Liver (tissue), 9 donors: Measurements from ENCODE around the gene PPP2R5C. TPM values are rescaled to one million over a fixed set of nuclear protein-coding genes. Genes with fewer than 3 reads are reported as not detected.

Source experiments
- DNase-seq: peaks from one replicate; pipeline ENCODE4 v3.0.0-alpha.2; 2017; ENCODE audit warnings: low spot score
- H3K27ac ChIP-seq, 2 donors: one replicate each; pipeline ENCODE4 v1.7.0; 2013; ENCODE audit warnings: inconsistent platforms in 2 of 2, low read length in 2 of 2, control low read depth in 1 of 2, low read depth in 1 of 2, mild to moderate bottlenecking in 1 of 2
- H3K27me3 ChIP-seq, 4 donors: one replicate each; pipeline versions ENCODE4 v1.6.1 to v1.7.0; 2013; ENCODE audit warnings: low read length in 3 of 4, inconsistent platforms in 1 of 4, mild to moderate bottlenecking in 1 of 4, moderate library complexity in 1 of 4; ENCODE audit not compliant: control insufficient read depth in 4 of 4, insufficient read depth in 4 of 4
- H3K36me3 ChIP-seq, 4 donors: one replicate each; pipeline versions ENCODE4 v1.6.1 to v1.7.0; 2013; ENCODE audit warnings: low read length in 3 of 4, mild to moderate bottlenecking in 3 of 4, low read depth in 1 of 4, moderate library complexity in 1 of 4; ENCODE audit not compliant: control insufficient read depth in 4 of 4, insufficient read depth in 3 of 4
- H3K4me1 ChIP-seq, 4 donors: one replicate each; pipeline versions ENCODE4 v1.6.1 to v1.7.0; 2013; ENCODE audit warnings: low read length in 3 of 4, mild to moderate bottlenecking in 3 of 4, moderate library complexity in 1 of 4; ENCODE audit not compliant: control insufficient read depth in 4 of 4, insufficient read depth in 4 of 4
- H3K4me3 ChIP-seq, 3 donors: one replicate each; pipeline versions ENCODE4 v1.6.1 to v1.7.0; 2013; ENCODE audit warnings: low read length in 3 of 3, control low read depth in 1 of 3, low read depth in 1 of 3, mild to moderate bottlenecking in 1 of 3
- H3K9ac ChIP-seq, 2 donors: one replicate each; pipeline ENCODE4 v1.7.0; 2013; ENCODE audit warnings: low read length in 2 of 2, mild to moderate bottlenecking in 2 of 2, moderate library complexity in 2 of 2, control low read depth in 1 of 2, low read depth in 1 of 2
- H3K9me3 ChIP-seq, 4 donors: one replicate each; pipeline versions ENCODE4 v1.6.1 to v1.7.0; 2013; ENCODE audit warnings: low read length in 3 of 4; ENCODE audit not compliant: control insufficient read depth in 4 of 4
- ATF3 ChIP-seq: IDR thresholded peaks from 2 replicates; pipeline ENCODE4 v1.6.1; 2016; ENCODE audit warnings: antibody characterized with exemption
- EGR1 ChIP-seq, 2 donors: IDR thresholded peaks; 2 replicates each; pipeline ENCODE4 v1.6.1; 2016 to 2018; ENCODE audit warnings: antibody characterized with exemption in 2 of 2, low read depth in 2 of 2
- FOXA1 ChIP-seq: IDR thresholded peaks from 2 replicates; pipeline ENCODE4 v1.6.1; 2016; ENCODE audit warnings: antibody characterized with exemption
- FOXA2 ChIP-seq: IDR thresholded peaks from 2 replicates; pipeline ENCODE4 v1.6.1; 2016; ENCODE audit warnings: antibody characterized with exemption
- GABPA ChIP-seq, 2 donors: IDR thresholded peaks in 1 of 2; conservative IDR thresholded peaks in 1 of 2; 2 replicates each; pipeline ENCODE4 v1.6.1; 2016; ENCODE audit warnings: antibody characterized with exemption in 2 of 2, mild to moderate bottlenecking in 1 of 2, moderate library complexity in 1 of 2
- HNF4A ChIP-seq, 2 donors: conservative IDR thresholded peaks; 2 replicates each; pipeline ENCODE4 v1.6.1; 2016; ENCODE audit warnings: antibody characterized with exemption in 2 of 2, mild to moderate bottlenecking in 2 of 2
- HNF4G ChIP-seq: IDR thresholded peaks from 2 replicates; pipeline ENCODE4 v1.6.1; 2016; ENCODE audit warnings: antibody characterized with exemption
- JUND ChIP-seq, 2 donors: IDR thresholded peaks; 2 replicates each; pipeline ENCODE4 v1.6.1; 2016; ENCODE audit warnings: antibody characterized with exemption in 2 of 2
- NR2F2 ChIP-seq: IDR thresholded peaks from 2 replicates; pipeline ENCODE4 v1.6.1; 2016; ENCODE audit warnings: antibody characterized with exemption
- RAD21 ChIP-seq, 2 donors: IDR thresholded peaks; 2 replicates each; pipeline ENCODE4 v1.6.1; 2016; ENCODE audit warnings: antibody characterized with exemption in 2 of 2, mild to moderate bottlenecking in 2 of 2
- RXRA ChIP-seq, 2 donors: IDR thresholded peaks; 2 replicates each; pipeline ENCODE4 v1.6.1; 2017 to 2018; ENCODE audit warnings: antibody characterized with exemption in 2 of 2, mild to moderate bottlenecking in 1 of 2
- SP1 ChIP-seq: IDR thresholded peaks from 2 replicates; pipeline ENCODE4 v1.6.1; 2018; ENCODE audit warnings: antibody characterized with exemption, mild to moderate bottlenecking
- TAF1 ChIP-seq: conservative IDR thresholded peaks from 2 replicates; pipeline ENCODE4 v1.6.1; 2016; ENCODE audit warnings: antibody characterized with exemption, mild to moderate bottlenecking
- YY1 ChIP-seq: IDR thresholded peaks from 2 replicates; pipeline ENCODE4 v1.6.1; 2016; ENCODE audit warnings: antibody characterized with exemption, mild to moderate bottlenecking
- WGBS: extraction: QIAGEN DNeasy Blood & Tissue Kit; methylation state at CpG from one replicate; pipeline ENCODE4 v1.1.7; 2013; 5-methylcytosine and 5-hydroxymethylcytosine counted together
- polyA plus RNA-seq, 2 donors: library from polyadenylated mRNA; stranded (reverse) in 1 of 2; unstranded in 1 of 2; fragments of 200-250 nt in 1 of 2; fragments of >200 nt in 1 of 2; fragmentation: Nextera tagmentation in 1 of 2; extraction: Ambion mirVana in 1 of 2; gene quantifications; one replicate each; pipeline versions ENCODE4 v1.2.1 to v1.2.3, GENCODE V29; 2013 to 2015
- total RNA-seq, 2 donors: library from RNA; depleted of rRNA; stranded (reverse); fragments of >200 nt; gene quantifications; one replicate each; pipeline ENCODE4 v1.2.3, GENCODE V29; 2014
- TF ChIP-seq, protein P1 (sequence below): fragments of 150-350 bp; IDR thresholded peaks from 2 replicates; pipeline ENCODE4 v1.5.1; 2017; ENCODE audit warnings: improper control_type of control experiment, low read depth, low read length; ENCODE audit not compliant: missing input control
- TF ChIP-seq, protein P2 (sequence below): IDR thresholded peaks from 2 replicates; pipeline ENCODE4 v1.6.1; 2016; ENCODE audit warnings: antibody characterized with exemption, mild to moderate bottlenecking
- TF ChIP-seq, protein P3 (sequence below): IDR thresholded peaks from 2 replicates; pipeline ENCODE4 v1.6.1; 2016; ENCODE audit warnings: antibody characterized with exemption
- TF ChIP-seq, protein P4 (sequence below): IDR thresholded peaks from 2 replicates; pipeline ENCODE4 v1.6.1; 2016; ENCODE audit warnings: antibody characterized with exemption
- donor health status: healthy.
- donor health status: healthy.
- donor health status: healthy.
- donor health status: healthy.
- donor health status: healthy.

PPP2R5C gene
- total and polyA plus RNA-seq, 4 donors, result 33.5 to 52.3 (median 43.9) TPM

GRCh38 chr14:101789222-101789621 is 27.7 kb downstream of the PPP2R5C start:
- H3K36me3 ChIP-seq, result no peaks in the 10 kb centered on the region
- no peaks in the 10 kb centered on the region for H3K9me3 ChIP-seq
- H3K4me1 ChIP-seq, result peaks cover 3 to 7% (median 5%) of the 10 kb centered on the region in 4 donors
- H3K27me3 ChIP-seq, result no peaks in the 10 kb centered on the region
- H3K27ac ChIP-seq, result no peak overlapping the region
- no peak overlapping the region for H3K9ac ChIP-seq
- WGBS, result 81% methylated on average over 6 of the region's 6 CpGs
- TF ChIP-seq RXRA (IDR thresholded peaks at IDR 0.05) (no peak), SP1 (no peak), YY1 (no peak), HNF4G (no peak), RAD21 (IDR thresholded peaks at IDR 0.05) (no peak), EGR1 (IDR thresholded peaks at IDR 0.05; ENCODE audit: low read depth in 2 of 2) (no peak), HNF4A (conservative IDR thresholded peaks at IDR 0.05) (no peak)
- TF ChIP-seq, protein P1, sequence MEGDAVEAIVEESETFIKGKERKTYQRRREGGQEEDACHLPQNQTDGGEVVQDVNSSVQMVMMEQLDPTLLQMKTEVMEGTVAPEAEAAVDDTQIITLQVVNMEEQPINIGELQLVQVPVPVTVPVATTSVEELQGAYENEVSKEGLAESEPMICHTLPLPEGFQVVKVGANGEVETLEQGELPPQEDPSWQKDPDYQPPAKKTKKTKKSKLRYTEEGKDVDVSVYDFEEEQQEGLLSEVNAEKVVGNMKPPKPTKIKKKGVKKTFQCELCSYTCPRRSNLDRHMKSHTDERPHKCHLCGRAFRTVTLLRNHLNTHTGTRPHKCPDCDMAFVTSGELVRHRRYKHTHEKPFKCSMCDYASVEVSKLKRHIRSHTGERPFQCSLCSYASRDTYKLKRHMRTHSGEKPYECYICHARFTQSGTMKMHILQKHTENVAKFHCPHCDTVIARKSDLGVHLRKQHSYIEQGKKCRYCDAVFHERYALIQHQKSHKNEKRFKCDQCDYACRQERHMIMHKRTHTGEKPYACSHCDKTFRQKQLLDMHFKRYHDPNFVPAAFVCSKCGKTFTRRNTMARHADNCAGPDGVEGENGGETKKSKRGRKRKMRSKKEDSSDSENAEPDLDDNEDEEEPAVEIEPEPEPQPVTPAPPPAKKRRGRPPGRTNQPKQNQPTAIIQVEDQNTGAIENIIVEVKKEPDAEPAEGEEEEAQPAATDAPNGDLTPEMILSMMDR, result no peak
- DNase-seq, result no peak
- H3K4me3 ChIP-seq, result no peak overlapping the region

DNA sequence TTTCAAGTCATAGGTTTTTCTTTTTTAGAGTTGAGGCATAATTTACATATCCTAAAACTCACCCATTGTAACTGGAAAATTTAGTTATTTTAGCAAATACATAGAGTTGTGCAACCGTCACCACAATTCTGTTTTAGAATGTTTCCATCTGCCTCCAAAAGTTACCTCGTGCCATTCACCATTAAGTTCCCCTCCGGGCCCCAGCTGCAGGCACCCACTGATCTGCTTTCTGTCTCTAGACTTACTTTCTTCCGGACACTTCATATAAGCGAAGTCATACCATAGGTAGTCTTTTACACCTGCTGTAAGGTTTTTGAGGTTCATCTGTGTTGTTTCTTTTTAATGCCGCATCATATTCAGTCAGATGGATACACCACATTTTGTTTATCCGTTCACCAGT is 28.7 kb downstream of the PPP2R5C start:
- H3K27ac ChIP-seq, result no peak overlapping the region
- no peak overlapping the region for H3K9ac ChIP-seq
- no peak overlapping the region for H3K4me3 ChIP-seq
- DNase-seq, result no peak
- H3K36me3 ChIP-seq, result no peaks in the 10 kb centered on the region
- no peaks in the 10 kb centered on the region for H3K27me3 ChIP-seq
- WGBS, result 94% methylated on average over 7 of the region's 7 CpGs
- TF ChIP-seq GABPA (IDR thresholded peaks at IDR 0.05 in 1 of 2, conservative IDR thresholded peaks at IDR 0.05 in 1 of 2) (no peak), FOXA2 (no peak), JUND (IDR thresholded peaks at IDR 0.05) (no peak), NR2F2 (no peak), ATF3 (no peak), TAF1 (no peak), FOXA1 (no peak), EGR1 (IDR thresholded peaks at IDR 0.05; ENCODE audit: low read depth in 2 of 2) (no peak), YY1 (no peak), SP1 (no peak)
- TF ChIP-seq, protein P2, sequence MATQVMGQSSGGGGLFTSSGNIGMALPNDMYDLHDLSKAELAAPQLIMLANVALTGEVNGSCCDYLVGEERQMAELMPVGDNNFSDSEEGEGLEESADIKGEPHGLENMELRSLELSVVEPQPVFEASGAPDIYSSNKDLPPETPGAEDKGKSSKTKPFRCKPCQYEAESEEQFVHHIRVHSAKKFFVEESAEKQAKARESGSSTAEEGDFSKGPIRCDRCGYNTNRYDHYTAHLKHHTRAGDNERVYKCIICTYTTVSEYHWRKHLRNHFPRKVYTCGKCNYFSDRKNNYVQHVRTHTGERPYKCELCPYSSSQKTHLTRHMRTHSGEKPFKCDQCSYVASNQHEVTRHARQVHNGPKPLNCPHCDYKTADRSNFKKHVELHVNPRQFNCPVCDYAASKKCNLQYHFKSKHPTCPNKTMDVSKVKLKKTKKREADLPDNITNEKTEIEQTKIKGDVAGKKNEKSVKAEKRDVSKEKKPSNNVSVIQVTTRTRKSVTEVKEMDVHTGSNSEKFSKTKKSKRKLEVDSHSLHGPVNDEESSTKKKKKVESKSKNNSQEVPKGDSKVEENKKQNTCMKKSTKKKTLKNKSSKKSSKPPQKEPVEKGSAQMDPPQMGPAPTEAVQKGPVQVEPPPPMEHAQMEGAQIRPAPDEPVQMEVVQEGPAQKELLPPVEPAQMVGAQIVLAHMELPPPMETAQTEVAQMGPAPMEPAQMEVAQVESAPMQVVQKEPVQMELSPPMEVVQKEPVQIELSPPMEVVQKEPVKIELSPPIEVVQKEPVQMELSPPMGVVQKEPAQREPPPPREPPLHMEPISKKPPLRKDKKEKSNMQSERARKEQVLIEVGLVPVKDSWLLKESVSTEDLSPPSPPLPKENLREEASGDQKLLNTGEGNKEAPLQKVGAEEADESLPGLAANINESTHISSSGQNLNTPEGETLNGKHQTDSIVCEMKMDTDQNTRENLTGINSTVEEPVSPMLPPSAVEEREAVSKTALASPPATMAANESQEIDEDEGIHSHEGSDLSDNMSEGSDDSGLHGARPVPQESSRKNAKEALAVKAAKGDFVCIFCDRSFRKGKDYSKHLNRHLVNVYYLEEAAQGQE, result no peak
- TF ChIP-seq, protein P1, result no peak
- TF ChIP-seq, protein P3, sequence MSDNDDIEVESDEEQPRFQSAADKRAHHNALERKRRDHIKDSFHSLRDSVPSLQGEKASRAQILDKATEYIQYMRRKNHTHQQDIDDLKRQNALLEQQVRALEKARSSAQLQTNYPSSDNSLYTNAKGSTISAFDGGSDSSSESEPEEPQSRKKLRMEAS, result no peak
- TF ChIP-seq, protein P4, sequence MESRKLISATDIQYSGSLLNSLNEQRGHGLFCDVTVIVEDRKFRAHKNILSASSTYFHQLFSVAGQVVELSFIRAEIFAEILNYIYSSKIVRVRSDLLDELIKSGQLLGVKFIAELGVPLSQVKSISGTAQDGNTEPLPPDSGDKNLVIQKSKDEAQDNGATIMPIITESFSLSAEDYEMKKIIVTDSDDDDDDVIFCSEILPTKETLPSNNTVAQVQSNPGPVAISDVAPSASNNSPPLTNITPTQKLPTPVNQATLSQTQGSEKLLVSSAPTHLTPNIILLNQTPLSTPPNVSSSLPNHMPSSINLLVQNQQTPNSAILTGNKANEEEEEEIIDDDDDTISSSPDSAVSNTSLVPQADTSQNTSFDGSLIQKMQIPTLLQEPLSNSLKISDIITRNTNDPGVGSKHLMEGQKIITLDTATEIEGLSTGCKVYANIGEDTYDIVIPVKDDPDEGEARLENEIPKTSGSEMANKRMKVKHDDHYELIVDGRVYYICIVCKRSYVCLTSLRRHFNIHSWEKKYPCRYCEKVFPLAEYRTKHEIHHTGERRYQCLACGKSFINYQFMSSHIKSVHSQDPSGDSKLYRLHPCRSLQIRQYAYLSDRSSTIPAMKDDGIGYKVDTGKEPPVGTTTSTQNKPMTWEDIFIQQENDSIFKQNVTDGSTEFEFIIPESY, result no peak
- H3K4me1 ChIP-seq, result peaks cover 3 to 7% (median 5%) of the 10 kb centered on the region in 4 donors
- no peaks in the 10 kb centered on the region for H3K9me3 ChIP-seq
